Liver (tissue), 9 donors: Measurements from ENCODE around the gene DDR1. TPM values are rescaled to one million over a fixed set of nuclear protein-coding genes. Genes with fewer than 3 reads are reported as not detected.

Experiments
- DNase-seq: peaks from one replicate; pipeline ENCODE4 v3.0.0-alpha.2; 2017; ENCODE audit warnings: low spot score
- H3K27ac ChIP-seq, 2 donors: one replicate each; pipeline ENCODE4 v1.7.0; 2013; ENCODE audit warnings: inconsistent platforms in 2 of 2, low read length in 2 of 2, control low read depth in 1 of 2, low read depth in 1 of 2, mild to moderate bottlenecking in 1 of 2
- H3K27me3 ChIP-seq, 4 donors: one replicate each; pipeline versions ENCODE4 v1.6.1 to v1.7.0; 2013; ENCODE audit warnings: low read length in 3 of 4, inconsistent platforms in 1 of 4, mild to moderate bottlenecking in 1 of 4, moderate library complexity in 1 of 4; ENCODE audit not compliant: control insufficient read depth in 4 of 4, insufficient read depth in 4 of 4
- H3K36me3 ChIP-seq, 4 donors: one replicate each; pipeline versions ENCODE4 v1.6.1 to v1.7.0; 2013; ENCODE audit warnings: low read length in 3 of 4, mild to moderate bottlenecking in 3 of 4, low read depth in 1 of 4, moderate library complexity in 1 of 4; ENCODE audit not compliant: control insufficient read depth in 4 of 4, insufficient read depth in 3 of 4
- H3K4me1 ChIP-seq, 4 donors: one replicate each; pipeline versions ENCODE4 v1.6.1 to v1.7.0; 2013; ENCODE audit warnings: low read length in 3 of 4, mild to moderate bottlenecking in 3 of 4, moderate library complexity in 1 of 4; ENCODE audit not compliant: control insufficient read depth in 4 of 4, insufficient read depth in 4 of 4
- H3K4me3 ChIP-seq, 3 donors: one replicate each; pipeline versions ENCODE4 v1.6.1 to v1.7.0; 2013; ENCODE audit warnings: low read length in 3 of 3, control low read depth in 1 of 3, low read depth in 1 of 3, mild to moderate bottlenecking in 1 of 3
- H3K9ac ChIP-seq, 2 donors: one replicate each; pipeline ENCODE4 v1.7.0; 2013; ENCODE audit warnings: low read length in 2 of 2, mild to moderate bottlenecking in 2 of 2, moderate library complexity in 2 of 2, control low read depth in 1 of 2, low read depth in 1 of 2
- H3K9me3 ChIP-seq, 4 donors: one replicate each; pipeline versions ENCODE4 v1.6.1 to v1.7.0; 2013; ENCODE audit warnings: low read length in 3 of 4; ENCODE audit not compliant: control insufficient read depth in 4 of 4
- ATF3 ChIP-seq: IDR thresholded peaks from 2 replicates; pipeline ENCODE4 v1.6.1; 2016; ENCODE audit warnings: antibody characterized with exemption
- EGR1 ChIP-seq, 2 donors: IDR thresholded peaks; 2 replicates each; pipeline ENCODE4 v1.6.1; 2016 to 2018; ENCODE audit warnings: antibody characterized with exemption in 2 of 2, low read depth in 2 of 2
- FOXA1 ChIP-seq: IDR thresholded peaks from 2 replicates; pipeline ENCODE4 v1.6.1; 2016; ENCODE audit warnings: antibody characterized with exemption
- FOXA2 ChIP-seq: IDR thresholded peaks from 2 replicates; pipeline ENCODE4 v1.6.1; 2016; ENCODE audit warnings: antibody characterized with exemption
- HNF4A ChIP-seq, 2 donors: conservative IDR thresholded peaks; 2 replicates each; pipeline ENCODE4 v1.6.1; 2016; ENCODE audit warnings: antibody characterized with exemption in 2 of 2, mild to moderate bottlenecking in 2 of 2
- HNF4G ChIP-seq: IDR thresholded peaks from 2 replicates; pipeline ENCODE4 v1.6.1; 2016; ENCODE audit warnings: antibody characterized with exemption
- JUND ChIP-seq, 2 donors: IDR thresholded peaks; 2 replicates each; pipeline ENCODE4 v1.6.1; 2016; ENCODE audit warnings: antibody characterized with exemption in 2 of 2
- MAX ChIP-seq: IDR thresholded peaks from 2 replicates; pipeline ENCODE4 v1.6.1; 2016; ENCODE audit warnings: antibody characterized with exemption
- NR2F2 ChIP-seq: IDR thresholded peaks from 2 replicates; pipeline ENCODE4 v1.6.1; 2016; ENCODE audit warnings: antibody characterized with exemption
- RAD21 ChIP-seq, 2 donors: IDR thresholded peaks; 2 replicates each; pipeline ENCODE4 v1.6.1; 2016; ENCODE audit warnings: antibody characterized with exemption in 2 of 2, mild to moderate bottlenecking in 2 of 2
- REST ChIP-seq: IDR thresholded peaks from 2 replicates; pipeline ENCODE4 v1.6.1; 2016; ENCODE audit warnings: antibody characterized with exemption, mild to moderate bottlenecking
- RXRA ChIP-seq, 2 donors: IDR thresholded peaks; 2 replicates each; pipeline ENCODE4 v1.6.1; 2017 to 2018; ENCODE audit warnings: antibody characterized with exemption in 2 of 2, mild to moderate bottlenecking in 1 of 2
- SP1 ChIP-seq: IDR thresholded peaks from 2 replicates; pipeline ENCODE4 v1.6.1; 2018; ENCODE audit warnings: antibody characterized with exemption, mild to moderate bottlenecking
- TAF1 ChIP-seq: conservative IDR thresholded peaks from 2 replicates; pipeline ENCODE4 v1.6.1; 2016; ENCODE audit warnings: antibody characterized with exemption, mild to moderate bottlenecking
- YY1 ChIP-seq: IDR thresholded peaks from 2 replicates; pipeline ENCODE4 v1.6.1; 2016; ENCODE audit warnings: antibody characterized with exemption, mild to moderate bottlenecking
- ZBTB33 ChIP-seq: IDR thresholded peaks from 2 replicates; pipeline ENCODE4 v1.6.1; 2016; ENCODE audit warnings: antibody characterized with exemption
- WGBS: extraction: QIAGEN DNeasy Blood & Tissue Kit; methylation state at CpG from one replicate; pipeline ENCODE4 v1.1.7; 2013; 5-methylcytosine and 5-hydroxymethylcytosine counted together
- polyA plus RNA-seq, 2 donors: library from polyadenylated mRNA; stranded (reverse) in 1 of 2; unstranded in 1 of 2; fragments of 200-250 nt in 1 of 2; fragments of >200 nt in 1 of 2; fragmentation: Nextera tagmentation in 1 of 2; extraction: Ambion mirVana in 1 of 2; gene quantifications; one replicate each; pipeline versions ENCODE4 v1.2.1 to v1.2.3, GENCODE V29; 2013 to 2015
- total RNA-seq, 2 donors: library from RNA; depleted of rRNA; stranded (reverse); fragments of >200 nt; gene quantifications; one replicate each; pipeline ENCODE4 v1.2.3, GENCODE V29; 2014
- TF ChIP-seq, protein P1 (sequence below): fragments of 150-350 bp; IDR thresholded peaks from 2 replicates; pipeline ENCODE4 v1.5.1; 2017; ENCODE audit warnings: improper control_type of control experiment, low read depth, low read length; ENCODE audit not compliant: missing input control
- donor health status: healthy.
- donor health status: healthy.
- donor health status: healthy.
- donor health status: healthy.
- donor health status: healthy.

The DDR1 gene
- total and polyA plus RNA-seq, 4 donors: 1.2 to 5.3 (median 4.4) TPM

DNA sequence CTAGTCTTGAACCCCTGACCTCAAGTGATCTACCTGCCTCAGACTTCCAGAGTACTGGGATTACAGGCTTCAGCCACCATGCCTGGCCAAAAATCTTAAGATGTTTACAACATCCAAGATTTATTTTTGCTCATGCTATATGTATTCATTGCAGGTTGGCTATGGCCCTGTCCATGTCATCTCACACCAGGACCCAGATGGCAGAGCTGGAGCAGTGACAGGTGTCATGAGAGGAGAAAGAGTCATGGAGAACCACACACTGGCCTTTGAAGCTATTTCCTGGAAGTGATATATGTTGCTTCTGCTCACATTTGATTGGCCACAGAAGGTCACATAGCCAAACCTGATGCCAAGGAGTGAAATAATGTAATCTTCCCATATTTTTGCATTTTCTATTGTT lies 13.8 kb upstream of the DDR1 start:
- no peak for DNase-seq
- no peaks in the 10 kb centered on the region for H3K27me3 ChIP-seq
- TF ChIP-seq, protein P1, sequence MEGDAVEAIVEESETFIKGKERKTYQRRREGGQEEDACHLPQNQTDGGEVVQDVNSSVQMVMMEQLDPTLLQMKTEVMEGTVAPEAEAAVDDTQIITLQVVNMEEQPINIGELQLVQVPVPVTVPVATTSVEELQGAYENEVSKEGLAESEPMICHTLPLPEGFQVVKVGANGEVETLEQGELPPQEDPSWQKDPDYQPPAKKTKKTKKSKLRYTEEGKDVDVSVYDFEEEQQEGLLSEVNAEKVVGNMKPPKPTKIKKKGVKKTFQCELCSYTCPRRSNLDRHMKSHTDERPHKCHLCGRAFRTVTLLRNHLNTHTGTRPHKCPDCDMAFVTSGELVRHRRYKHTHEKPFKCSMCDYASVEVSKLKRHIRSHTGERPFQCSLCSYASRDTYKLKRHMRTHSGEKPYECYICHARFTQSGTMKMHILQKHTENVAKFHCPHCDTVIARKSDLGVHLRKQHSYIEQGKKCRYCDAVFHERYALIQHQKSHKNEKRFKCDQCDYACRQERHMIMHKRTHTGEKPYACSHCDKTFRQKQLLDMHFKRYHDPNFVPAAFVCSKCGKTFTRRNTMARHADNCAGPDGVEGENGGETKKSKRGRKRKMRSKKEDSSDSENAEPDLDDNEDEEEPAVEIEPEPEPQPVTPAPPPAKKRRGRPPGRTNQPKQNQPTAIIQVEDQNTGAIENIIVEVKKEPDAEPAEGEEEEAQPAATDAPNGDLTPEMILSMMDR: no peak
- TF ChIP-seq MAX (no peak), FOXA1 (no peak), REST (no peak), HNF4G (no peak), TAF1 (no peak), SP1 (no peak)
- H3K9ac ChIP-seq: no peak overlapping the region
- no peaks in the 10 kb centered on the region for H3K9me3 ChIP-seq
- no peak overlapping the region for H3K27ac ChIP-seq
- no peak overlapping the region for H3K4me3 ChIP-seq
- H3K36me3 ChIP-seq: no peaks in the 10 kb centered on the region
- no peaks in the 10 kb centered on the region for H3K4me1 ChIP-seq

GRCh38 chr6:30871592-30872183 lies 12.6 kb upstream of the DDR1 start:
- no peak overlapping the region for H3K9ac ChIP-seq
- no peak overlapping the region for H3K4me3 ChIP-seq
- no peaks in the 10 kb centered on the region for H3K27me3 ChIP-seq
- no peak overlapping the region for H3K27ac ChIP-seq
- H3K4me1 ChIP-seq: no peaks in the 10 kb centered on the region
- WGBS: 91% methylated on average over 4 of the region's 4 CpGs
- H3K9me3 ChIP-seq: no peaks in the 10 kb centered on the region
- TF ChIP-seq ZBTB33: no peak
- TF ChIP-seq EGR1 (IDR thresholded peaks at IDR 0.05; ENCODE audit: low read depth in 2 of 2): no peak
- TF ChIP-seq HNF4G: no peak
- no peak for TF ChIP-seq RXRA (IDR thresholded peaks at IDR 0.05)
- no peak for TF ChIP-seq FOXA1
- no peak for TF ChIP-seq REST
- TF ChIP-seq NR2F2: no peak
- no peak for TF ChIP-seq MAX
- no peak for TF ChIP-seq YY1
- TF ChIP-seq, protein P1: no peak
- TF ChIP-seq HNF4A (conservative IDR thresholded peaks at IDR 0.05): no peak
- TF ChIP-seq JUND (IDR thresholded peaks at IDR 0.05): no peak
- TF ChIP-seq RAD21 (IDR thresholded peaks at IDR 0.05): no peak
- no peak for TF ChIP-seq TAF1
- no peak for TF ChIP-seq SP1
- no peak for TF ChIP-seq FOXA2
- no peak for TF ChIP-seq ATF3
- no peaks in the 10 kb centered on the region for H3K36me3 ChIP-seq
- no peak for DNase-seq
